ENCODE data around the gene SERINC5. TPM values are rescaled to one million over a fixed set of nuclear protein-coding genes. Genes with fewer than 3 reads are reported as not detected.

SERINC5 gene
- total and polyA plus RNA-seq, 2 experiments from 2014 or later, result 5.4 to 11.7 TPM

- Histone ChIP-seq H3K9me2 (ENCODE audit: insufficient read depth) (no peaks in the 10 kb centered on the region), H3K36me3 (ENCODE audit: low read depth) (no peaks in the 10 kb centered on the region), H3K27me3 (replicated peaks; ENCODE audit: insufficient read depth) (peaks cover 7% of the 10 kb centered on the region; the same call in 1 of the 2 replicates), H3K27ac (no peak overlapping the region), H3K9ac (no peak overlapping the region), H3K9me3 (ENCODE audit: low read depth) (no peaks in the 10 kb centered on the region), H2AFZ (no peak overlapping the region), H3K4me3 (no peak overlapping the region), H3K4me1 (ENCODE audit: insufficient read depth) (no peaks in the 10 kb centered on the region), H3K79me2 (ENCODE audit: insufficient read depth) (no peaks in the 10 kb centered on the region), H3K4me2 (ENCODE audit: unreplicated experiment) (no peak overlapping the region), H4K20me1 (ENCODE audit: insufficient read depth) (no peaks in the 10 kb centered on the region), H3F3A (ENCODE audit: insufficient read depth) (no peaks in the 10 kb centered on the region)
- in situ Hi-C loops (cut with MboI), result loop anchor here (25.0 kb wide), 1 partner anchor 402 kb away; no protein-coding TSS in a partner anchor
- DNase-seq, result no peak
- WGBS, 2 experiments (ENCODE audit: low coverage in 1 of 2, low lambda C conversion rate in 2 of 2, missing lambda C conversion rate in 2 of 2), result 63 to 64% methylated on average over 2 of the region's 2 CpGs
- TF ChIP-seq EZH2phosphoT487 (IDR thresholded peaks at IDR 0.05; ENCODE audit: insufficient read depth, low read depth) (no peak), EZH2 (IDR thresholded peaks at IDR 0.05; ENCODE audit: insufficient read depth, poor library complexity, severe bottlenecking) (no peak)
Observed at GRCh38 chr5:80289320-80289719, 33.5 kb upstream of the SERINC5 start.

GRCh38 chr5:80288177-80288576, 32.3 kb upstream of the SERINC5 start:
- Histone ChIP-seq H3K9ac (no peak overlapping the region), H3K4me2 (ENCODE audit: unreplicated experiment) (no peak overlapping the region), H3K27me3 (replicated peaks; ENCODE audit: insufficient read depth) (peaks cover 12% of the 10 kb centered on the region; the same call in 1 of the 2 replicates), H3K4me1 (ENCODE audit: insufficient read depth) (no peaks in the 10 kb centered on the region), H3K9me2 (ENCODE audit: insufficient read depth) (no peaks in the 10 kb centered on the region), H3K27ac (no peak overlapping the region), H3K79me2 (ENCODE audit: insufficient read depth) (no peaks in the 10 kb centered on the region), H4K20me1 (ENCODE audit: insufficient read depth) (no peaks in the 10 kb centered on the region), H3K9me3 (ENCODE audit: low read depth) (no peaks in the 10 kb centered on the region), H2AFZ (no peak overlapping the region), H3K36me3 (ENCODE audit: low read depth) (no peaks in the 10 kb centered on the region), H3F3A (ENCODE audit: insufficient read depth) (no peaks in the 10 kb centered on the region), H3K4me3 (no peak overlapping the region)
- no peak for TF ChIP-seq EZH2phosphoT487 (IDR thresholded peaks at IDR 0.05; ENCODE audit: insufficient read depth, low read depth)
- no peak for TF ChIP-seq EZH2 (IDR thresholded peaks at IDR 0.05; ENCODE audit: insufficient read depth, poor library complexity, severe bottlenecking)
- WGBS, 2 experiments (ENCODE audit: low coverage in 1 of 2, low lambda C conversion rate in 2 of 2, missing lambda C conversion rate in 2 of 2), result 32 to 40% methylated on average over 2 of the region's 2 CpGs
- in situ Hi-C loops (cut with MboI), result loop anchor here (25.0 kb wide), 1 partner anchor 401 kb away; no protein-coding TSS in a partner anchor
- DNase-seq, result no peak

- H3K4me3 ChIP-seq, result no peak overlapping the region
- WGBS, 2 experiments (ENCODE audit: low coverage in 1 of 2, low lambda C conversion rate in 2 of 2, missing lambda C conversion rate in 2 of 2), result 41 to 53% methylated on average over 2 of the region's 2 CpGs
- no peak overlapping the region for H3K4me2 ChIP-seq (ENCODE audit: unreplicated experiment)
- no peaks in the 10 kb centered on the region for H3K79me2 ChIP-seq (ENCODE audit: insufficient read depth)
- H3K4me1 ChIP-seq (ENCODE audit: insufficient read depth), result no peaks in the 10 kb centered on the region
- no peaks in the 10 kb centered on the region for H3F3A ChIP-seq (ENCODE audit: insufficient read depth)
- no peak for DNase-seq
- no peak overlapping the region for H3K27ac ChIP-seq
- 0 out of 2 replicates have a peak, but pooled peaks cover 12% of the 10 kb centered on the region for H3K27me3 ChIP-seq (replicated peaks; ENCODE audit: insufficient read depth)
- in situ Hi-C loops (cut with MboI), result loop anchor here (25.0 kb wide), 1 partner anchor 397 kb away; no protein-coding TSS in a partner anchor
- no peak overlapping the region for H3K9ac ChIP-seq
- no peaks in the 10 kb centered on the region for H4K20me1 ChIP-seq (ENCODE audit: insufficient read depth)
- no peaks in the 10 kb centered on the region for H3K36me3 ChIP-seq (ENCODE audit: low read depth)
- TF ChIP-seq EZH2phosphoT487 (IDR thresholded peaks at IDR 0.05; ENCODE audit: insufficient read depth, low read depth) (no peak), EZH2 (IDR thresholded peaks at IDR 0.05; ENCODE audit: insufficient read depth, poor library complexity, severe bottlenecking) (no peak)
- no peaks in the 10 kb centered on the region for H3K9me2 ChIP-seq (ENCODE audit: insufficient read depth)
- H2AFZ ChIP-seq, result no peak overlapping the region
- H3K9me3 ChIP-seq (ENCODE audit: low read depth), result no peaks in the 10 kb centered on the region
Observed at GRCh38 chr5:80284720-80285119, 28.9 kb upstream of the SERINC5 start.

GRCh38 chr5:80283360-80283759, 27.5 kb upstream of the SERINC5 start:
- H3K9me2 ChIP-seq (ENCODE audit: insufficient read depth), result no peaks in the 10 kb centered on the region
- DNase-seq, result no peak
- no peaks in the 10 kb centered on the region for H3K9me3 ChIP-seq (ENCODE audit: low read depth)
- no peak overlapping the region for H3K4me3 ChIP-seq
- H3K79me2 ChIP-seq (ENCODE audit: insufficient read depth), result no peaks in the 10 kb centered on the region
- no peaks in the 10 kb centered on the region for H3F3A ChIP-seq (ENCODE audit: insufficient read depth)
- H3K4me1 ChIP-seq (ENCODE audit: insufficient read depth), result no peaks in the 10 kb centered on the region
- no peak overlapping the region for H2AFZ ChIP-seq
- H4K20me1 ChIP-seq (ENCODE audit: insufficient read depth), result no peaks in the 10 kb centered on the region
- H3K27me3 ChIP-seq (replicated peaks; ENCODE audit: insufficient read depth), result 0 out of 2 replicates have a peak, but pooled peaks cover 12% of the 10 kb centered on the region
- TF ChIP-seq EZH2 (IDR thresholded peaks at IDR 0.05; ENCODE audit: insufficient read depth, poor library complexity, severe bottlenecking), result no peak
- no peak for TF ChIP-seq EZH2phosphoT487 (IDR thresholded peaks at IDR 0.05; ENCODE audit: insufficient read depth, low read depth)
- H3K4me2 ChIP-seq (ENCODE audit: unreplicated experiment), result no peak overlapping the region
- WGBS, 2 experiments (ENCODE audit: low coverage in 1 of 2, low lambda C conversion rate in 2 of 2, missing lambda C conversion rate in 2 of 2), result 0 to 5% methylated on average over 1 of the region's 1 CpG
- no peaks in the 10 kb centered on the region for H3K36me3 ChIP-seq (ENCODE audit: low read depth)
- H3K9ac ChIP-seq, result no peak overlapping the region
- H3K27ac ChIP-seq, result no peak overlapping the region
- in situ Hi-C loops (cut with MboI), result loop anchor here (25.0 kb wide), 1 partner anchor 396 kb away; no protein-coding TSS in a partner anchor
